Ovary (tissue), 3 donors: ENCODE data around the gene HNF1A.

Source experiments
- POLR2A ChIP-seq: fragments of 450-650 bp; IDR thresholded peaks from one replicate; pipeline ENCODE4 v1.6.1; 2017; ENCODE audit warnings: antibody characterized with exemption, mild to moderate bottlenecking, moderate library complexity
- TF ChIP-seq, protein P1 (sequence below), 3 donors: fragments of 450-650 bp in 2 of 3; fragments of 200-600 bp in 1 of 3; IDR thresholded peaks; one replicate each; pipeline versions ENCODE4 v1.5.1 to v1.8.0; 2016 to 2022; ENCODE audit warnings: antibody characterized with exemption in 3 of 3, mild to moderate bottlenecking in 1 of 3
- donor health status: DM: no; HTN: no; CAD: no.

DNA sequence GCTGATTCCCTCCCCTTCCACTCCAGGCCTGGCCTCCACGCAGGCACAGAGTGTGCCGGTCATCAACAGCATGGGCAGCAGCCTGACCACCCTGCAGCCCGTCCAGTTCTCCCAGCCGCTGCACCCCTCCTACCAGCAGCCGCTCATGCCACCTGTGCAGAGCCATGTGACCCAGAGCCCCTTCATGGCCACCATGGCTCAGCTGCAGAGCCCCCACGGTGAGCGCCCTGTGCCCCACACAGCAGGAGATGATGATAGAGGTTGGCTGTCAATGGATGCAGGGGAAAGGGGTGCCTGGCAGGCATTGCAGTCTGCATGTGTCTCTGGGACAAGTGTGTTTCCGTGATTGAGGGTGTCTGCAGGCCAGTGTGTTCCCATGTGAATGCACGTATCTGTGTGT is 19.1 kb downstream of the HNF1A start:
- TF ChIP-seq, protein P1, sequence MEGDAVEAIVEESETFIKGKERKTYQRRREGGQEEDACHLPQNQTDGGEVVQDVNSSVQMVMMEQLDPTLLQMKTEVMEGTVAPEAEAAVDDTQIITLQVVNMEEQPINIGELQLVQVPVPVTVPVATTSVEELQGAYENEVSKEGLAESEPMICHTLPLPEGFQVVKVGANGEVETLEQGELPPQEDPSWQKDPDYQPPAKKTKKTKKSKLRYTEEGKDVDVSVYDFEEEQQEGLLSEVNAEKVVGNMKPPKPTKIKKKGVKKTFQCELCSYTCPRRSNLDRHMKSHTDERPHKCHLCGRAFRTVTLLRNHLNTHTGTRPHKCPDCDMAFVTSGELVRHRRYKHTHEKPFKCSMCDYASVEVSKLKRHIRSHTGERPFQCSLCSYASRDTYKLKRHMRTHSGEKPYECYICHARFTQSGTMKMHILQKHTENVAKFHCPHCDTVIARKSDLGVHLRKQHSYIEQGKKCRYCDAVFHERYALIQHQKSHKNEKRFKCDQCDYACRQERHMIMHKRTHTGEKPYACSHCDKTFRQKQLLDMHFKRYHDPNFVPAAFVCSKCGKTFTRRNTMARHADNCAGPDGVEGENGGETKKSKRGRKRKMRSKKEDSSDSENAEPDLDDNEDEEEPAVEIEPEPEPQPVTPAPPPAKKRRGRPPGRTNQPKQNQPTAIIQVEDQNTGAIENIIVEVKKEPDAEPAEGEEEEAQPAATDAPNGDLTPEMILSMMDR (IDR thresholded peaks at IDR 0.05), result no peak
- TF ChIP-seq POLR2A, result no peak
